ENCODE measurements around the gene LDLRAD4.

Gene LDLRAD4

GRCh38 chr18:13647761-13648160 lies 429.2 kb downstream of the LDLRAD4 start:
- TF ChIP-seq CTCF (IDR thresholded peaks at IDR 0.05; ENCODE audit: insufficient read depth, low read length) (no peak), POLR2AphosphoS5 (IDR thresholded peaks at IDR 0.05; ENCODE audit: low read depth) (no peak), REST (IDR thresholded peaks at IDR 0.05; ENCODE audit: insufficient replicate concordance, low read depth) (no peak), SPI1 (IDR thresholded peaks at IDR 0.05; ENCODE audit: borderline replicate concordance, low read depth) (no peak), GABPA (IDR thresholded peaks at IDR 0.05; ENCODE audit: low read depth) (no peak)
- Histone ChIP-seq H3K27ac (replicated peaks) (no peak overlapping the region), H3K4me3 (replicated peaks; ENCODE audit: insufficient read depth, low read length) (no peak overlapping the region), H3K27me3 (ENCODE audit: insufficient read depth, poor library complexity, severe bottlenecking) (no peaks in the 10 kb centered on the region)
- no peak for DNase-seq (ENCODE audit: low read depth in 1 of 2, low spot score in 1 of 2)

GRCh38 chr18:13649397-13650390 lies 431.1 kb downstream of the LDLRAD4 start:
- no peak overlapping the region for H3K4me3 ChIP-seq (replicated peaks; ENCODE audit: insufficient read depth, low read length)
- DNase-seq (ENCODE audit: low read depth in 1 of 2, low spot score in 1 of 2) = no peak
- TF ChIP-seq GABPA (IDR thresholded peaks at IDR 0.05; ENCODE audit: low read depth) (no peak), CTCF (IDR thresholded peaks at IDR 0.05; ENCODE audit: insufficient read depth, low read length) (no peak), REST (IDR thresholded peaks at IDR 0.05; ENCODE audit: insufficient replicate concordance, low read depth) (no peak), POLR2AphosphoS5 (IDR thresholded peaks at IDR 0.05; ENCODE audit: low read depth) (no peak), SPI1 (IDR thresholded peaks at IDR 0.05; ENCODE audit: borderline replicate concordance, low read depth) (no peak)
- no peaks in the 10 kb centered on the region for H3K27me3 ChIP-seq (ENCODE audit: insufficient read depth, poor library complexity, severe bottlenecking)
- no peak overlapping the region for H3K27ac ChIP-seq (replicated peaks)

- Histone ChIP-seq H3K27me3 (ENCODE audit: insufficient read depth, poor library complexity, severe bottlenecking) (no peaks in the 10 kb centered on the region), H3K4me3 (replicated peaks; ENCODE audit: insufficient read depth, low read length) (no peak overlapping the region), H3K27ac (replicated peaks) (no peak overlapping the region)
- TF ChIP-seq REST (IDR thresholded peaks at IDR 0.05; ENCODE audit: insufficient replicate concordance, low read depth) = no peak
- no peak for TF ChIP-seq CTCF (IDR thresholded peaks at IDR 0.05; ENCODE audit: insufficient read depth, low read length)
- TF ChIP-seq GABPA (IDR thresholded peaks at IDR 0.05; ENCODE audit: low read depth) = no peak
- no peak for TF ChIP-seq POLR2AphosphoS5 (IDR thresholded peaks at IDR 0.05; ENCODE audit: low read depth)
- no peak for TF ChIP-seq SPI1 (IDR thresholded peaks at IDR 0.05; ENCODE audit: borderline replicate concordance, low read depth)
- DNase-seq (ENCODE audit: low read depth in 1 of 2, low spot score in 1 of 2) = no peak
These were observed 435.3 kb downstream of the LDLRAD4 start for GRCh38 chr18:13653746-13654433.

All from HL-60 (cell line).